Endodermal cell (in vitro differentiated cells): ENCODE data around the gene ORMDL1. TPM values are rescaled to one million over a fixed set of nuclear protein-coding genes. Genes with fewer than 3 reads are reported as not detected.

Experiments
- DNase-seq: peaks from one replicate; pipeline ENCODE4 v3.0.0-alpha.2; 2017
- H3K27ac ChIP-seq: 2 replicates; pipeline ENCODE4 v1.5.1; 2013; ENCODE audit warnings: mild to moderate bottlenecking, low read depth, low read length, moderate library complexity
- H3K27me3 ChIP-seq: 2 replicates; pipeline ENCODE4 v1.6.1; 2013; ENCODE audit warnings: mild to moderate bottlenecking, low read length, moderate library complexity; ENCODE audit not compliant: insufficient read depth, control insufficient read depth, poor library complexity, severe bottlenecking
- H3K36me3 ChIP-seq: 2 replicates; pipeline ENCODE4 v1.7.0; 2013; ENCODE audit warnings: mild to moderate bottlenecking, low read length, moderate library complexity; ENCODE audit not compliant: control insufficient read depth, insufficient read depth
- H3K4me1 ChIP-seq: one replicate; pipeline ENCODE4 v1.7.0; 2013; ENCODE audit warnings: low read length; ENCODE audit not compliant: control insufficient read depth, insufficient read depth
- H3K4me3 ChIP-seq: 2 replicates; pipeline ENCODE4 v1.5.1; 2013; ENCODE audit warnings: mild to moderate bottlenecking, low read length, moderate library complexity
- H3K9ac ChIP-seq: 2 replicates; pipeline ENCODE4 v1.6.1; 2013; ENCODE audit warnings: mild to moderate bottlenecking, low read length, moderate library complexity; ENCODE audit not compliant: poor library complexity, severe bottlenecking; ENCODE audit errors: extremely low read depth
- H3K9me3 ChIP-seq: 2 replicates; pipeline ENCODE4 v1.6.1; 2013; ENCODE audit warnings: mild to moderate bottlenecking, low read length, moderate library complexity; ENCODE audit not compliant: control insufficient read depth
- H3K27ac Mint-ChIP-seq: 2 replicates; pipeline ENCODE4 v1.8.0; 2020; ENCODE audit warnings: mixed read lengths
- H3K27me3 Mint-ChIP-seq: 2 replicates; pipeline ENCODE4 v1.8.0; 2021; ENCODE audit warnings: mild to moderate bottlenecking, mixed read lengths; ENCODE audit not compliant: insufficient read depth
- H3K36me3 Mint-ChIP-seq: 2 replicates; pipeline ENCODE4 v1.8.0; 2020; ENCODE audit warnings: low read depth, mixed read lengths
- H3K4me1 Mint-ChIP-seq: 2 replicates; pipeline ENCODE4 v1.8.0; 2020; ENCODE audit warnings: mixed read lengths
- H3K4me3 Mint-ChIP-seq: 2 replicates; pipeline ENCODE4 v1.8.0; 2020; ENCODE audit warnings: mild to moderate bottlenecking, moderate library complexity, mixed read lengths
- H3K9me3 Mint-ChIP-seq: 2 replicates; pipeline ENCODE4 v1.8.0; 2020; ENCODE audit warnings: mild to moderate bottlenecking, mixed read lengths
- WGBS, 2 experiments: methylation state at CpG; one replicate each; pipeline versions ENCODE4 v1.1.5 to v1.1.7; 2013; ENCODE audit warnings: missing lambda C conversion rate in 2 of 2, mixed read lengths in 1 of 2; ENCODE audit not compliant: insufficient coverage in 1 of 2, insufficient read length in 1 of 2; 5-methylcytosine and 5-hydroxymethylcytosine counted together
- total RNA-seq, 2 donors: library from RNA; stranded (reverse); fragmentation: NEBNext Ultra II Directional in 1 of 2; extraction: Animal tissue kit (Norgen Biotek cat#: 25700) in 1 of 2; gene quantifications; 2 replicates in 1 of 2; 3 replicates in 1 of 2; pipeline ENCODE4 v1.2.1, GENCODE V29; 2021
- TF ChIP-seq, protein P1 (sequence below): fragments of 200-600 bp; sonication (generic); conservative IDR thresholded peaks from 2 replicates; pipeline ENCODE4 v1.5.0; 2021; ENCODE audit warnings: antibody characterized with exemption, mild to moderate bottlenecking

The ORMDL1 gene
- total RNA-seq, 2 donors from 2014 or later, result 51.2 to 53.0 TPM

DNA sequence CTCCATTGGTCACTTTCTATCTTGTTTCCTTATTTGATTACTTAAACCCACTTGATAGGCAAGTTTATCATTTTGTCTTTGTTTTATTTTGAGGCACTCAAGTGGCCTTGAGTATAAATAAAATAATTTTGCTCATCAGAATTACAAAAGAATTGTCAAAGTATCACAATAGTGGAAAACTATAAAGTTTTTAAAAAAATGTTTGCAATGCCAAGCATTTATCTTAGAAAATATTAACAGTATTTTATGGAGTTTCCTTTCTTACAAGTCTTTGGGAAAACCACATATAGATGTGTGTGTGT lies 14.8 kb upstream of the ORMDL1 start:
- no peaks in the 10 kb centered on the region for H3K9me3 Mint-ChIP-seq
- H3K27ac ChIP-seq, result no peak overlapping the region
- DNase-seq, result no peak
- H3K36me3 Mint-ChIP-seq, result peaks cover 22% of the 10 kb centered on the region
- no peak overlapping the region for H3K9ac ChIP-seq
- TF ChIP-seq, protein P1, sequence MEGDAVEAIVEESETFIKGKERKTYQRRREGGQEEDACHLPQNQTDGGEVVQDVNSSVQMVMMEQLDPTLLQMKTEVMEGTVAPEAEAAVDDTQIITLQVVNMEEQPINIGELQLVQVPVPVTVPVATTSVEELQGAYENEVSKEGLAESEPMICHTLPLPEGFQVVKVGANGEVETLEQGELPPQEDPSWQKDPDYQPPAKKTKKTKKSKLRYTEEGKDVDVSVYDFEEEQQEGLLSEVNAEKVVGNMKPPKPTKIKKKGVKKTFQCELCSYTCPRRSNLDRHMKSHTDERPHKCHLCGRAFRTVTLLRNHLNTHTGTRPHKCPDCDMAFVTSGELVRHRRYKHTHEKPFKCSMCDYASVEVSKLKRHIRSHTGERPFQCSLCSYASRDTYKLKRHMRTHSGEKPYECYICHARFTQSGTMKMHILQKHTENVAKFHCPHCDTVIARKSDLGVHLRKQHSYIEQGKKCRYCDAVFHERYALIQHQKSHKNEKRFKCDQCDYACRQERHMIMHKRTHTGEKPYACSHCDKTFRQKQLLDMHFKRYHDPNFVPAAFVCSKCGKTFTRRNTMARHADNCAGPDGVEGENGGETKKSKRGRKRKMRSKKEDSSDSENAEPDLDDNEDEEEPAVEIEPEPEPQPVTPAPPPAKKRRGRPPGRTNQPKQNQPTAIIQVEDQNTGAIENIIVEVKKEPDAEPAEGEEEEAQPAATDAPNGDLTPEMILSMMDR, result peak; percentile 10
- no peaks in the 10 kb centered on the region for H3K27me3 Mint-ChIP-seq
- H3K36me3 ChIP-seq, result peaks cover 81% of the 10 kb centered on the region
- no peaks in the 10 kb centered on the region for H3K27me3 ChIP-seq
- no peaks in the 10 kb centered on the region for H3K9me3 ChIP-seq
- H3K27ac Mint-ChIP-seq, result no peak overlapping the region
- no peaks in the 10 kb centered on the region for H3K4me1 ChIP-seq
- no peak overlapping the region for H3K4me3 ChIP-seq
- no peaks in the 10 kb centered on the region for H3K4me1 Mint-ChIP-seq
- no peak overlapping the region for H3K4me3 Mint-ChIP-seq

DNA sequence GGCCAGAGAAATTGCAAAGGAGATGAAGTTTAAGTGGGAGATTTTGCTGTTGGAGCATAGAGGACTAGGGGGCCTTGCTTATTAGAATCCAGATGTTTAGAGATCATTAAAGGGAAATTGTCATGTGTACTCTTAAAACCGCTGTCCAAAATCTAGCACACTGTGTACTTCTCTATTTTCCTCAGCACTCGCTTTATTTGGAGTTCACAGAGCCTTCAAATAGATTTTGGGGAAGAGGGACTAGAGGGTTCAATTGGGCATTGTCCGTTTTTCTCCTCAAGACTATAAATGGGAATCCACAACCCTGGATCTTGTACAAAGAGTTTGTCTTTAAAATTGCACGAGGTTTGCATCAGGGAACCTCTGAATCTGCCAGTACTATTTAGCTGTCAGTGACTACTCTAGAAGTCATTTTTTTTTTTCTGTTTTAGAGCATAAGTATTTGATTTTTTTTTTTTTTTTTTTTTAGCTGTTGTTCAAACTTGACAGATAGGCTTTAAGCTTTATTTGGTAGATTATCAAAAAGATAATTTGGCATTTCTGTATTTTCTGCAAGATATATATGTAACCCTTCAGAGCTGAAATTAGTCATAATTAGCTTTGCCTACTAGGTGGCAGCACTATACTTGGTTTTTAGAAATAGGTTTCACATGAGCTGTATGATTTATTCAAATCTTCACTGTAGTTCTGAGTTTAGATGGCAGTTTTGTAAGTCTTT lies 14.3 kb upstream of the ORMDL1 start:
- no peak overlapping the region for H3K4me3 ChIP-seq
- Mint-ChIP-seq H3K9me3 (no peaks in the 10 kb centered on the region), H3K4me3 (no peak overlapping the region), H3K36me3 (peaks cover 26% of the 10 kb centered on the region), H3K27ac (no peak overlapping the region), H3K27me3 (no peaks in the 10 kb centered on the region), H3K4me1 (no peaks in the 10 kb centered on the region)
- peaks cover 82% of the 10 kb centered on the region for H3K36me3 ChIP-seq
- H3K4me1 ChIP-seq, result no peaks in the 10 kb centered on the region
- H3K27me3 ChIP-seq, result no peaks in the 10 kb centered on the region
- DNase-seq, result no peak
- WGBS, 2 experiments, result 90 to 100% methylated on average over 2 to 4 of the region's 4 CpGs
- H3K27ac ChIP-seq, result no peak overlapping the region
- H3K9me3 ChIP-seq, result no peaks in the 10 kb centered on the region
- no peak overlapping the region for H3K9ac ChIP-seq
- TF ChIP-seq, protein P1, result peak; percentile 75

DNA sequence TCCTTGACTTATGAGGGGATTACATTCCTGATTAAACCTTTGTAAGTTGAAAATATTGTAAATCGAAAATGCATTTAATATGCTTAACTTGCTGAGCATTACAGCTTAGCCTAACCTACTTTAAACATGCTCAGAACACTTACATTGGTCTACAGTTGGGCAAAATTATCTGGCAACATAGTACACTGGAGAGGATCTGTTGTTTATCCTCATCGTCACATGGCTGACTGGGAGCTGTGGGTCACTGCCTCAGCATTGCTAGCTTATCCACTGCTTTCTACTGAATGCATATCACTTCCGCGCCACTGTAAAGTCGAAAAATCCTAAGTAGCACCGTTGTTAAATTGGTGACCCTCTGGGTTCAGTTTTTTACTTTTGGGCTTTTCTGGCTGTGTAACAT lies 13.8 kb upstream of the ORMDL1 start:
- no peaks in the 10 kb centered on the region for H3K4me1 Mint-ChIP-seq
- H3K4me3 ChIP-seq, result no peak overlapping the region
- no peaks in the 10 kb centered on the region for H3K9me3 ChIP-seq
- H3K27me3 ChIP-seq, result no peaks in the 10 kb centered on the region
- no peaks in the 10 kb centered on the region for H3K9me3 Mint-ChIP-seq
- no peaks in the 10 kb centered on the region for H3K4me1 ChIP-seq
- 92 to 98% methylated on average over 5 to 6 of the region's 6 CpGs for WGBS, 2 experiments
- no peak overlapping the region for H3K4me3 Mint-ChIP-seq
- no peak overlapping the region for H3K27ac Mint-ChIP-seq
- no peaks in the 10 kb centered on the region for H3K27me3 Mint-ChIP-seq
- peaks cover 32% of the 10 kb centered on the region for H3K36me3 Mint-ChIP-seq
- H3K36me3 ChIP-seq, result peaks cover 82% of the 10 kb centered on the region
- DNase-seq, result no peak
- TF ChIP-seq, protein P1, result no peak
- H3K27ac ChIP-seq, result no peak overlapping the region
- H3K9ac ChIP-seq, result no peak overlapping the region
